Breast epithelium (tissue), 3 donors: Measurements from ENCODE around the gene LRRC26.

Experiments
- CTCF ChIP-seq, 3 donors: fragments of 450-650 bp; IDR thresholded peaks; one replicate each; pipeline ENCODE4 v1.5.1; 2016 to 2017; ENCODE audit warnings: antibody characterized with exemption in 3 of 3, mild to moderate bottlenecking in 3 of 3, moderate library complexity in 3 of 3
- POLR2A ChIP-seq: fragments of 450-650 bp; IDR thresholded peaks from one replicate; pipeline ENCODE4 v1.6.1; 2016; ENCODE audit warnings: antibody characterized with exemption, mild to moderate bottlenecking, moderate library complexity

- no peak for TF ChIP-seq CTCF (IDR thresholded peaks at IDR 0.05)
- TF ChIP-seq POLR2A, result no peak
These were observed 24.5 kb upstream of the LRRC26 start for GRCh38 chr9:137194388-137194787.
